ENCODE measurements around the gene CCBE1. TPM values are rescaled to one million over a fixed set of nuclear protein-coding genes. Genes with fewer than 3 reads are reported as not detected.

CCBE1 gene
- total RNA-seq, 1 donor from 2014 or later = 1.2 TPM

DNA sequence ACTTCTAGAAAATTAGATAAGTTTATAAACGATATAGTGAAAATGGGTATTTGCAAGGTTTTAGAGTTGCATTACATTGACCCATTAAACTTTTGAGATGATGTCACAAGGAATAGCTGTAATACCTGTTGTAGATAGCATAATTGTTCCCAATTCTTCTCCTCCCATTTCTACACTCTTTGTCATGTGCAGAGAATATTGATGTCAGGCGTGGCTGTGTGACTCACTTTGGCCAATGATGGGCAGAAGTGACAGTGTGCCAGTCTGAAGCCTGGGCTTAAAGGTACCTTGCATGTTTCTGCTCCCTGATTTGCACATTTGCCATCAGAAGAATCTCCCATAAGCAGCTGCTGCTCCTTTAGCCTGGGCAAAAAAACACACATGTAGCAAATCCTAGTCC lies 26.9 kb upstream of the CCBE1 start:
- no peaks in the 10 kb centered on the region for H3K36me3 Mint-ChIP-seq (ENCODE audit: low read depth, unreplicated experiment)

DNA sequence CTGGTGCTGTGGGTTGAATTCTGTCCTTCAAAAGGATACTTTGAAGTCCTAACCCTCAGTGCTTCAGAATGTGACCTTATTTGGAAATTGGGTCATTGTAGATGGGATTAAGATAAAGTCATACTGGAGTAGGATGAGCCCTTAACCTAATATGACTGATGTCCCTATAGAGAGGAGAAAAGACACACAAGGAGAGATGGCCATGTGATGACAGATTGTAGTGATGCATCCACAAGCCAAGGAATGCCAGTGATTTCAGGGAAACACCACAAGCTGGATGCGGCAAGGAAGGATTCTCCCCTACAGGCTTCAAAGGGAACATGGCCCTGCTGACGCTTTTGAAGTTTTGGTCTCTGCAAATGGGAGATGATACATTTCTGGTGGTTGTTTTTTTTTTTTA lies 24.7 kb upstream of the CCBE1 start:
- Mint-ChIP-seq H3K27me3 (ENCODE audit: unreplicated experiment) (peaks cover 3% of the 10 kb centered on the region), H3K36me3 (ENCODE audit: low read depth, unreplicated experiment) (no peaks in the 10 kb centered on the region), H3K4me1 (ENCODE audit: unreplicated experiment) (no peaks in the 10 kb centered on the region), H3K4me3 (ENCODE audit: unreplicated experiment) (no peak overlapping the region), H3K27ac (ENCODE audit: unreplicated experiment) (no peak overlapping the region), H3K9me3 (ENCODE audit: unreplicated experiment) (no peaks in the 10 kb centered on the region)
- DNase-seq (ENCODE audit: low spot score) = no peak
- TF ChIP-seq, protein P1, sequence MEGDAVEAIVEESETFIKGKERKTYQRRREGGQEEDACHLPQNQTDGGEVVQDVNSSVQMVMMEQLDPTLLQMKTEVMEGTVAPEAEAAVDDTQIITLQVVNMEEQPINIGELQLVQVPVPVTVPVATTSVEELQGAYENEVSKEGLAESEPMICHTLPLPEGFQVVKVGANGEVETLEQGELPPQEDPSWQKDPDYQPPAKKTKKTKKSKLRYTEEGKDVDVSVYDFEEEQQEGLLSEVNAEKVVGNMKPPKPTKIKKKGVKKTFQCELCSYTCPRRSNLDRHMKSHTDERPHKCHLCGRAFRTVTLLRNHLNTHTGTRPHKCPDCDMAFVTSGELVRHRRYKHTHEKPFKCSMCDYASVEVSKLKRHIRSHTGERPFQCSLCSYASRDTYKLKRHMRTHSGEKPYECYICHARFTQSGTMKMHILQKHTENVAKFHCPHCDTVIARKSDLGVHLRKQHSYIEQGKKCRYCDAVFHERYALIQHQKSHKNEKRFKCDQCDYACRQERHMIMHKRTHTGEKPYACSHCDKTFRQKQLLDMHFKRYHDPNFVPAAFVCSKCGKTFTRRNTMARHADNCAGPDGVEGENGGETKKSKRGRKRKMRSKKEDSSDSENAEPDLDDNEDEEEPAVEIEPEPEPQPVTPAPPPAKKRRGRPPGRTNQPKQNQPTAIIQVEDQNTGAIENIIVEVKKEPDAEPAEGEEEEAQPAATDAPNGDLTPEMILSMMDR (IDR thresholded peaks at IDR 0.05; ENCODE audit: unreplicated experiment) = no peak

More for the DNA sequence above, 26.9 kb upstream of the CCBE1 start:
- no peaks in the 10 kb centered on the region for H3K4me1 Mint-ChIP-seq (ENCODE audit: unreplicated experiment)
- no peaks in the 10 kb centered on the region for H3K9me3 Mint-ChIP-seq (ENCODE audit: unreplicated experiment)
- H3K27me3 Mint-ChIP-seq (ENCODE audit: unreplicated experiment) = no peaks in the 10 kb centered on the region
- H3K4me3 Mint-ChIP-seq (ENCODE audit: unreplicated experiment) = no peak overlapping the region
- TF ChIP-seq, protein P1 (IDR thresholded peaks at IDR 0.05; ENCODE audit: unreplicated experiment) = no peak
- H3K27ac Mint-ChIP-seq (ENCODE audit: unreplicated experiment) = no peak overlapping the region
- DNase-seq (ENCODE audit: low spot score) = no peak

DNA sequence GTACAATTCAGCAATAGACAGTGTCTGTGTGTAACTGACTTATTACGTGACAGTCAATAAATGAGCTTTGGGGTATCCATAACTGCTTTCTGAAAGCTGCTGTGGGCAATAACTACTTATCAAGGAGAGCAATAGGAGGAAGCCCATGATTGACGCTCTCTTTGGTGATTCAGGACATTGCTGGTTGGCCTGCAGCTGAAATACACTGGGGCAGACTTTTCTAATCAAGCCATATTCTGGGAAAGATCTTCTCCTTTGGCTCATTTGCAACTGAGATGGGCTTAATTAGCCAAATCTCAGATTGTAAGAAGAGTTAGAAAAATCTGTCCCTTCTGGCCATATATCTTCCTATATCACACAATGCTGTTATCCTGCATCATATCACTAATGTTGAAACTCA lies 24.0 kb upstream of the CCBE1 start:
- TF ChIP-seq, protein P1 (IDR thresholded peaks at IDR 0.05; ENCODE audit: unreplicated experiment) = no peak
- H3K36me3 Mint-ChIP-seq (ENCODE audit: low read depth, unreplicated experiment) = no peaks in the 10 kb centered on the region
- no peaks in the 10 kb centered on the region for H3K9me3 Mint-ChIP-seq (ENCODE audit: unreplicated experiment)
- H3K27me3 Mint-ChIP-seq (ENCODE audit: unreplicated experiment) = peaks cover 3% of the 10 kb centered on the region
- no peak for DNase-seq (ENCODE audit: low spot score)
- H3K4me3 Mint-ChIP-seq (ENCODE audit: unreplicated experiment) = no peak overlapping the region
- no peaks in the 10 kb centered on the region for H3K4me1 Mint-ChIP-seq (ENCODE audit: unreplicated experiment)
- H3K27ac Mint-ChIP-seq (ENCODE audit: unreplicated experiment) = no peak overlapping the region

DNA sequence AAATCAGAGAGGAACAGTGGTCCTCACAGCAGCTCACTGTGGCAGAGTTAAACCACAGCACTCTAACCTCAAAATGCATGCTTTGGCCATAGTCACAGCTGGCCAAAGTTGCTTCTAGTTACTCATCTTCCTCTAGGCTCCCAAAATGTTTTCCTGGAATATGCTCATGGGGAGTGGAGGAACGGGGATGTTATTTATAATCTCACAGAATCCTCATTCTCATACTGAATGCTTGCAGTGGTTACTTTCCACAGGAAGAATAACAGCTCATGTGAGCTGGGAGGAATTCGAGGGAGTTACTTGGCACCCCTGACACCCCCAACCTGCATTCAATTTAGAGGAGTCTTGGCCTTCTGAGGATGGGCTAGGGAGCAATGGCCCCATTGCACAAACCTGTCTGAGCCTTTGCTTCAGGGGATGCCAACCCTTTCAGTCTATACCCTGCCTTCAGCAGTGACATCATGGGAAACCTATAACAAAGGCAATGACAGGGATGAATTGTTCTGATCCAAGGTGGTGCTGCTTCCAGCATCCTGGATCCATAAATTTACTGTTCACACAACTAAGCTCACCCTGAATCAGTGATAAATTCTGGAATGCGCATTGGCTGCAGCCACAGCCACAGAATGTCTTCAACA lies 22.4 kb upstream of the CCBE1 start:
- no peak for DNase-seq (ENCODE audit: low spot score)
- H3K9me3 Mint-ChIP-seq (ENCODE audit: unreplicated experiment) = no peaks in the 10 kb centered on the region
- no peaks in the 10 kb centered on the region for H3K4me1 Mint-ChIP-seq (ENCODE audit: unreplicated experiment)
- H3K4me3 Mint-ChIP-seq (ENCODE audit: unreplicated experiment) = no peak overlapping the region
- TF ChIP-seq, protein P1 (IDR thresholded peaks at IDR 0.05; ENCODE audit: unreplicated experiment) = no peak
- peaks cover 3% of the 10 kb centered on the region for H3K27me3 Mint-ChIP-seq (ENCODE audit: unreplicated experiment)
- H3K36me3 Mint-ChIP-seq (ENCODE audit: low read depth, unreplicated experiment) = no peaks in the 10 kb centered on the region
- no peak overlapping the region for H3K27ac Mint-ChIP-seq (ENCODE audit: unreplicated experiment)

DNA sequence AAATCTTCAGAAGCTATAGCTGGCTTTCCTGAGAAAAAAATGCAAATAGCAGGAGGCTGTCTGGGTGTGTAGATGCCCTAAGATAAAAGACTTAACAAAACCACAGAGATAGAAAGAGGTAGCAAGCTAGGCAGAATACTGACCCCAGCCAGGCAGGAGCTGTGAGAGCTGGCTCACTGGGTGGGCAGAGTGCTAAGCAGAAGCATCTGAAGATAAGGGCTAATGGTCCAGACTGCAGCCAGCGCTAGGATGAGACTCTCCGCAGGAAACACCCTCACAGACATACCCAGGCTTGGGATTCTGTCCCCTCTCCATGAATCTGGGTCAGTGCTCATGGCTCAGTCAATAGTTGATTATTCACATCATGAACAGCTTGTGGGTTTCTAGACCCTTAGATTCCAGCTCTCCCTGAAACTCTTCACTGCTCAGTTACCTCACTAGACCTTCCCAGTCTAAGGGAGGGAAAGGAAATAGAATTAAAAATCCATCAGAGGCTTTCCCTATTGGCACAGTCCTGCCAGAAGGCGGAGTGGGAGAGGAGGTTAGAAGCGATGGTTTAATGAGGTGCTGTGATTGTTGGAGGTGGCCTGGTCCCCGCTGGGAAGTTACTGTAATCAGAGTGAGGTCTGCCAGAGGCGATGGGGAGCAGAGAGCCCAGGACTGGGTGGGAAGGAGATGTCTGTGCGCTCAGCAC lies 21.4 kb upstream of the CCBE1 start:
- Mint-ChIP-seq H3K9me3 (ENCODE audit: unreplicated experiment) (no peaks in the 10 kb centered on the region), H3K4me3 (ENCODE audit: unreplicated experiment) (no peak overlapping the region), H3K4me1 (ENCODE audit: unreplicated experiment) (no peaks in the 10 kb centered on the region), H3K27ac (ENCODE audit: unreplicated experiment) (no peak overlapping the region), H3K27me3 (ENCODE audit: unreplicated experiment) (peaks cover 3% of the 10 kb centered on the region), H3K36me3 (ENCODE audit: low read depth, unreplicated experiment) (no peaks in the 10 kb centered on the region)
- TF ChIP-seq, protein P1 (IDR thresholded peaks at IDR 0.05; ENCODE audit: unreplicated experiment) = no peak
- no peak for DNase-seq (ENCODE audit: low spot score)
